ENCODE results near the gene BICRAL.

DNA sequence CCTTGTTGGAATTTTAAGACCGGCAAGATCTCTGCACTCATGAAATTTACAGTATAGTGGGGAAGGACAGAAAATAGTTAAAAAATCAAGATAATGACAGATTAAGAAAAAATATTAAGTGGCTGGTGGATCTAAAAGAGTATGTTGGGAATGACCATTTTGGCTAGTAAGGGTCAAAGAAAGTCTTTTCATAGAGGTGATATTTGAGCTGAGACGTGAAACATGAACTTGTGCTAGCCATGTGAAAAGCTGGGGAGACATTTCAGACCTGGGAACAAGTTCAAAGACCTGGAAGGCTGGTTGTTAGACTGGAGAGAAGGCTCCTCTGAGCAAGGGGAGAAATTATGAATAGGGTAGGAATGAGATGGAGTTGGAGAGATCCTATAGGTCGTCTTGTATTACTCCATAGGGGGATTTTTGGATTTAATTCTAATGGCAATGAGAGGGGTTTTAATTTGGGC lies 4.7 kb downstream of the BICRAL start:
- TF ChIP-seq, protein P1, sequence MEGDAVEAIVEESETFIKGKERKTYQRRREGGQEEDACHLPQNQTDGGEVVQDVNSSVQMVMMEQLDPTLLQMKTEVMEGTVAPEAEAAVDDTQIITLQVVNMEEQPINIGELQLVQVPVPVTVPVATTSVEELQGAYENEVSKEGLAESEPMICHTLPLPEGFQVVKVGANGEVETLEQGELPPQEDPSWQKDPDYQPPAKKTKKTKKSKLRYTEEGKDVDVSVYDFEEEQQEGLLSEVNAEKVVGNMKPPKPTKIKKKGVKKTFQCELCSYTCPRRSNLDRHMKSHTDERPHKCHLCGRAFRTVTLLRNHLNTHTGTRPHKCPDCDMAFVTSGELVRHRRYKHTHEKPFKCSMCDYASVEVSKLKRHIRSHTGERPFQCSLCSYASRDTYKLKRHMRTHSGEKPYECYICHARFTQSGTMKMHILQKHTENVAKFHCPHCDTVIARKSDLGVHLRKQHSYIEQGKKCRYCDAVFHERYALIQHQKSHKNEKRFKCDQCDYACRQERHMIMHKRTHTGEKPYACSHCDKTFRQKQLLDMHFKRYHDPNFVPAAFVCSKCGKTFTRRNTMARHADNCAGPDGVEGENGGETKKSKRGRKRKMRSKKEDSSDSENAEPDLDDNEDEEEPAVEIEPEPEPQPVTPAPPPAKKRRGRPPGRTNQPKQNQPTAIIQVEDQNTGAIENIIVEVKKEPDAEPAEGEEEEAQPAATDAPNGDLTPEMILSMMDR (IDR thresholded peaks at IDR 0.05), result no peak
- TF ChIP-seq POLR2A (IDR thresholded peaks at IDR 0.05), result no peak
